Muscle of leg (tissue), 16 donors: ENCODE results near the gene GTF2H3. TPM values are rescaled to one million over a fixed set of nuclear protein-coding genes. Genes with fewer than 3 reads are reported as not detected.

Source experiments
- DNase-seq: peaks from one replicate; pipeline ENCODE4 v3.0.0; 2013
- H3K27ac ChIP-seq: one replicate; pipeline ENCODE4 v1.5.1; 2013; ENCODE audit warnings: mild to moderate bottlenecking, low read length, control low read depth
- H3K27me3 ChIP-seq: one replicate; pipeline ENCODE4 v1.6.1; 2013; ENCODE audit warnings: low read length; ENCODE audit not compliant: control insufficient read depth, insufficient read depth
- H3K36me3 ChIP-seq: one replicate; pipeline ENCODE4 v1.6.1; 2013; ENCODE audit warnings: low read length; ENCODE audit not compliant: control insufficient read depth, insufficient read depth
- H3K4me1 ChIP-seq: one replicate; pipeline ENCODE4 v1.6.1; 2013; ENCODE audit warnings: low read length; ENCODE audit not compliant: control insufficient read depth, insufficient read depth
- H3K4me3 ChIP-seq: one replicate; pipeline ENCODE4 v1.5.1; 2013; ENCODE audit warnings: low read length, control low read depth
- H3K9me3 ChIP-seq: replicated peaks from 2 replicates; pipeline ENCODE4 v1.6.1; 2013; ENCODE audit warnings: low read depth, low read length; ENCODE audit not compliant: control insufficient read depth
- WGBS: methylation state at CpG from one replicate; pipeline ENCODE4 v1.1.5; 2013; ENCODE audit warnings: missing lambda C conversion rate; ENCODE audit not compliant: insufficient coverage; 5-methylcytosine and 5-hydroxymethylcytosine counted together
- long read RNA-seq, 11 donors: transcript quantifications; one replicate each; lab custom pipeline, GENCODE V29; 2026
- polyA plus RNA-seq, 8 donors: library from polyadenylated mRNA; unstranded; fragments of 120-200 nt; gene quantifications; one replicate each; pipeline versions ENCODE4 v1.2.1 to v1.2.3, GENCODE V29; 2013; ENCODE audit warnings: inconsistent platforms in 1 of 8, low replicate concordance in 1 of 8; ENCODE audit not compliant: insufficient read length in 8 of 8, insufficient read depth in 1 of 8
- total RNA-seq: library from RNA; stranded (reverse); fragments of 120-200 nt; gene quantifications from one replicate; pipeline ENCODE4 v1.2.4, GENCODE V29; 2013

The GTF2H3 gene
- total RNA-seq = 30.3 TPM
- polyA plus RNA-seq = 10 to 100 TPM; 18.8 to 30.9 (median 26.2) TPM
- long read RNA-seq, donor 1, partial matches to known transcripts = 0 of 2 reads
- long read RNA-seq, donor 1, other reads (novel, unspliced or antisense) = 0 of 2 reads
- long read RNA-seq, donor 2 = 0 reads
- long read RNA-seq, donor 3, transcript GTF2H3-212 (13 exons, 3,329 nt) = major isoform, 7 of 8 reads
- long read RNA-seq, donor 3, partial matches to known transcripts = 0 of 8 reads
- long read RNA-seq, donor 3, other reads (novel, unspliced or antisense) = 0 of 8 reads
- long read RNA-seq, donor 4, partial matches to known transcripts = 0 of 3 reads
- long read RNA-seq, donor 4, other reads (novel, unspliced or antisense) = 0 of 3 reads
- long read RNA-seq, donor 5, transcript GTF2H3-212 (13 exons, 3,329 nt) = major isoform, 13 of 64 reads
- long read RNA-seq, donor 5, partial matches to known transcripts = 51 of 64 reads
- long read RNA-seq, donor 5, other reads (novel, unspliced or antisense) = 0 of 64 reads
- long read RNA-seq, donor 6, transcript GTF2H3-212 (13 exons, 3,329 nt) = major isoform, 10 of 10 reads
- long read RNA-seq, donor 6, partial matches to known transcripts = 0 of 10 reads
- long read RNA-seq, donor 6, other reads (novel, unspliced or antisense) = 0 of 10 reads
- long read RNA-seq, donor 7, transcript GTF2H3-212 (13 exons, 3,329 nt) = major isoform, 7 of 10 reads
- long read RNA-seq, donor 7, partial matches to known transcripts = 0 of 10 reads
- long read RNA-seq, donor 7, other reads (novel, unspliced or antisense) = 0 of 10 reads
- long read RNA-seq, donor 8, transcript GTF2H3-212 (13 exons, 3,329 nt) = major isoform, 7 of 7 reads
- long read RNA-seq, donor 8, partial matches to known transcripts = 0 of 7 reads
- long read RNA-seq, donor 8, other reads (novel, unspliced or antisense) = 0 of 7 reads
- long read RNA-seq, donor 9, partial matches to known transcripts = 0 of 3 reads
- long read RNA-seq, donor 9, other reads (novel, unspliced or antisense) = 0 of 3 reads
- long read RNA-seq, donor 10, transcript GTF2H3-212 (13 exons, 3,329 nt) = major isoform, 13 of 15 reads
- long read RNA-seq, donor 10, partial matches to known transcripts = 0 of 15 reads
- long read RNA-seq, donor 10, other reads (novel, unspliced or antisense) = 0 of 15 reads
- long read RNA-seq, donor 11, transcript GTF2H3-212 (13 exons, 3,329 nt) = major isoform, 7 of 8 reads
- long read RNA-seq, donor 11, partial matches to known transcripts = 0 of 8 reads
- long read RNA-seq, donor 11, other reads (novel, unspliced or antisense) = 0 of 8 reads

GRCh38 chr12:123633379-123634141 is at the start of gene GTF2H3, which contains the start of gene EIF2B1:
TSS of gene GTF2H3 (plus strand) at chr12:123633829. CDS start at chr12:123633860, 31 bp downstream.
TSS of gene EIF2B1 (minus strand) at chr12:123633686. CDS start at chr12:123633557, 129 bp downstream.
- Histone ChIP-seq H3K4me3 (peak within 1 kb of the TSS; percentile 71), H3K27ac (peak within 1 kb of the TSS; percentile 94), H3K27me3 (no peaks in the 10 kb centered on the region), H3K9me3 (no peaks in the 10 kb centered on the region), H3K36me3 (peaks cover 23% of the 10 kb centered on the region), H3K4me1 (peaks cover 13% of the 10 kb centered on the region)
- under 1% methylated on average over 49 of the region's 52 CpGs for WGBS
- peak; percentile 99 for DNase-seq

GRCh38 chr12:123591702-123592481 is 41.7 kb upstream of the GTF2H3 start:
- no peaks in the 10 kb centered on the region for H3K27me3 ChIP-seq
- 80% methylated on average over 7 of the region's 8 CpGs for WGBS
- H3K4me1 ChIP-seq = no peaks in the 10 kb centered on the region
- H3K9me3 ChIP-seq = no peaks in the 10 kb centered on the region
- H3K36me3 ChIP-seq = peaks cover 50% of the 10 kb centered on the region
- no peak overlapping the region for H3K27ac ChIP-seq
- no peak overlapping the region for H3K4me3 ChIP-seq
- no peak for DNase-seq

DNA sequence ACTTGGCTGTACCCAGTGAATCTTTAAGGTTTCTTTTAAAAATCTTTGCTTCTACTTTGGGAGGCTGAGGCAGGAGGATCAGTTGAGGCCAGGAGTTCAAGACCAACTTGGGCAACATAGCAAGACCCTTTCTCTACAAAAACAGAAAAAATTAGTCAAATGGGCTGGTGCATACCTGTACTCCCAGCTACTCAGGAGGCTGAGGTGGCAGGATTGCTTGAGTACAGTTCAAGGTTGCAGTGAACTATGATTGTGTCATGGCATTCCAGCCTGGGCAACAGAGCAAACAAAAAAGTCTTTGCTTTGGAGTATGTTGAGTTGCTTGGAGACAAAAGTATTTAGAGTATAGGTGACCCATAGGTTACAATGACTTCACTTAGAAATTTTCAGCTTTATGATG is 37.9 kb upstream of the GTF2H3 start:
- Histone ChIP-seq H3K36me3 (peaks cover 40% of the 10 kb centered on the region), H3K9me3 (no peaks in the 10 kb centered on the region), H3K27me3 (no peaks in the 10 kb centered on the region), H3K4me1 (no peaks in the 10 kb centered on the region), H3K4me3 (no peak overlapping the region), H3K27ac (no peak overlapping the region)
- DNase-seq = no peak

GRCh38 chr12:123597100-123597499 is 36.5 kb upstream of the GTF2H3 start:
- DNase-seq = no peak
- peaks cover 29% of the 10 kb centered on the region for H3K36me3 ChIP-seq
- H3K4me1 ChIP-seq = peaks cover 5% of the 10 kb centered on the region
- no peaks in the 10 kb centered on the region for H3K9me3 ChIP-seq
- H3K27me3 ChIP-seq = no peaks in the 10 kb centered on the region
- H3K4me3 ChIP-seq = no peak overlapping the region
- 75% methylated on average over 2 of the region's 3 CpGs for WGBS
- H3K27ac ChIP-seq = no peak overlapping the region

DNA sequence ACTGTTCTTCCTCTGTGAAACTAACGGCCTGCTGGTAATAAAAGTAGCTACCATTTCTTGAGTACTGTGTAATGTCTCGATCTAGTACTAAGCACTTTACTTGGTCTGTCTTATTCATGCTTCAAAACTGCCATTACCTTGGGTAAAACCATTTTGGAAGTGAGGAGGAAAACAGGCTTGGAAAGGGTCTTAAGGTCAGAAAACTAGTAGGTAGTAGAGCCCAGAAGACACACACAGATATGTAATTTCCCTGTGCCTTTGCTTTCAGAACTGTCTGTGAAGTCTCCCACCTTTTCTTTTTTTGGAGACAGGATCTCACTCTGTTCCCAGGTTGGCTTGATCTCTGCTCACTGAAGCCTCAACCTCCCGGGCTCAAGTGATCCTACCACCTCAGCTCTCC is 35.1 kb upstream of the GTF2H3 start:
- Histone ChIP-seq H3K36me3 (peaks cover 19% of the 10 kb centered on the region), H3K27ac (no peak overlapping the region), H3K4me1 (peaks cover 13% of the 10 kb centered on the region), H3K9me3 (no peaks in the 10 kb centered on the region), H3K27me3 (no peaks in the 10 kb centered on the region), H3K4me3 (no peak overlapping the region)
- DNase-seq = no peak
- WGBS = no CpG with 5 or more reads among the region's 3 CpGs

DNA sequence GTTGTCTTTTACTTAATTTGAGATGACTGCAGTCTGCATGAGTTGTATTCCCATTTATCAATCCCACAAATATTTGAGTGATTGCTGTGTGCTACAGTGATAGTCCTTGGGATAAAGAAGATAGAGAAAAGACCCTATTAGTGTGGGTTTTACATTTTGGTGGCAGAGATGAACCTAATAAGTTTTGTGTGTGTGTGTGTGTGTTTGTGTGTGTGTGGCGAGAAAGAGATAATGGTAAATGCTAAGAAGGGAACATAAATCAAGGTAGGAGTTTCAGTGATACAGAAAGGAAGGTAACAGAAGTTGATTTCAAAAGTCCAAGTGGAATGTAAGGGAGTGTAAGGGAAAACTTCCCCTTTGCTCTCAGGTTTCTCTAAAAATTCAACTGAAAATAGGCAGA is 34.3 kb upstream of the GTF2H3 start:
- 100% methylated on average over 1 of the region's 1 CpG for WGBS
- Histone ChIP-seq H3K27me3 (no peaks in the 10 kb centered on the region), H3K36me3 (peaks cover 13% of the 10 kb centered on the region)

DNA sequence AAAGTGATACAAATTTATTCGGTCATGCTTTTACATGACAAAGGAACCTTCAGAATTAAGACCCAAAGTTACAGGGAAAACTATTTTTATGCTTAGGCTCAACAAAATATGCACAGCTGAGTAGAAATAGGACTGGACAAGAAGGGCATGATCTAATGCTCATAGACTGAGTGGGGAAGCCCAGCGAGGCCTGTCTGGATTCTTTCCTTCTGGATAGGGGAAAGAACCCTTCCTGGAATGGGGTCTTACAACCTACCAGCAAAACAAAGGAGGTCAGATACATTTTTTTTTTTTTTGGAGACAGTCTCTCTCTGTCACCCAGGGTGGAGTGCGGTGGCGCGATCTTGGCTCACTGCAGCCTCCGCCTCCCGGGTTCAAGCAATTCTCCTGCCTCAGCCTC is 33.9 kb upstream of the GTF2H3 start:
- no peak overlapping the region for H3K4me3 ChIP-seq
- no peak overlapping the region for H3K27ac ChIP-seq
- H3K27me3 ChIP-seq = no peaks in the 10 kb centered on the region
- DNase-seq = no peak
- H3K9me3 ChIP-seq = no peaks in the 10 kb centered on the region
- H3K4me1 ChIP-seq = peaks cover 13% of the 10 kb centered on the region
- peaks cover 11% of the 10 kb centered on the region for H3K36me3 ChIP-seq
- no CpG with 5 or more reads among the region's 7 CpGs for WGBS

More for the DNA sequence above, 34.3 kb upstream of the GTF2H3 start:
- peaks cover 13% of the 10 kb centered on the region for H3K4me1 ChIP-seq
- no peaks in the 10 kb centered on the region for H3K9me3 ChIP-seq
- H3K27ac ChIP-seq = no peak overlapping the region
- no peak overlapping the region for H3K4me3 ChIP-seq
- no peak for DNase-seq

GRCh38 chr12:123601602-123602489 is 31.8 kb upstream of the GTF2H3 start, which contains the start of gene DDX55:
TSS of gene DDX55 (plus strand) at chr12:123602099. CDS start at chr12:123602149, 50 bp downstream.
- WGBS = under 1% methylated on average over 72 of the region's 81 CpGs

More at GRCh38 chr12:123601602-123602489, 31.8 kb upstream of the GTF2H3 start, which contains the start of gene DDX55:
- peak; percentile 92 for DNase-seq
- Histone ChIP-seq H3K27ac (peak within 1 kb of the TSS; percentile 78), H3K4me1 (peaks cover 13% of the 10 kb centered on the region), H3K9me3 (no peaks in the 10 kb centered on the region), H3K4me3 (peak within 1 kb of the TSS; percentile 92), H3K36me3 (peaks cover 29% of the 10 kb centered on the region), H3K27me3 (no peaks in the 10 kb centered on the region)
